Heart left ventricle (tissue), 16 donors: Measurements from ENCODE around the gene LYPD1. TPM values are rescaled to one million over a fixed set of nuclear protein-coding genes. Genes with fewer than 3 reads are reported as not detected.

ENCODE experiments used
- ATAC-seq, 4 donors: fragments of 200-7000 bp; cut with Tn5 transposase; one replicate each; pipeline ENCODE4 v1.9.1; 2020 to 2022; ENCODE audit warnings: moderate library complexity in 4 of 4, mild to moderate bottlenecking in 3 of 4, moderate number of reproducible peaks in 1 of 4
- DNase-seq, 5 donors: peaks; one replicate each; pipeline ENCODE4 v3.0.0-alpha.2; 2020
- H3K27ac ChIP-seq, 12 donors: fragments of 200-600 bp; sonication (generic) in 4 of 12; one replicate each; pipeline versions ENCODE4 v1.5.0 to v1.8.0; 2016 to 2022; ENCODE audit warnings: mild to moderate bottlenecking in 2 of 12
- H3K27me3 ChIP-seq, 9 donors: fragments of 200-600 bp; sonication (generic) in 2 of 9; one replicate each; pipeline versions ENCODE4 v1.5.1 to v1.8.0; 2016 to 2022; ENCODE audit warnings: mild to moderate bottlenecking in 3 of 9
- H3K36me3 ChIP-seq, 9 donors: fragments of 200-600 bp; sonication (generic) in 2 of 9; one replicate each; pipeline versions ENCODE4 v1.5.0 to v1.8.0; 2018 to 2022; ENCODE audit warnings: mild to moderate bottlenecking in 2 of 9
- H3K4me1 ChIP-seq, 12 donors: fragments of 200-600 bp; sonication (generic) in 4 of 12; one replicate each; pipeline versions ENCODE4 v1.5.0 to v1.8.0; 2016 to 2022; ENCODE audit warnings: mild to moderate bottlenecking in 3 of 12
- H3K4me3 ChIP-seq, 12 donors: fragments of 200-600 bp; sonication (generic) in 4 of 12; one replicate each; pipeline versions ENCODE4 v1.5.0 to v1.8.0; 2017 to 2022; ENCODE audit warnings: mild to moderate bottlenecking in 9 of 12, moderate library complexity in 4 of 12
- H3K9me3 ChIP-seq, 12 donors: fragments of 200-600 bp; sonication (generic) in 4 of 12; one replicate each; pipeline versions ENCODE4 v1.5.0 to v1.8.0; 2016 to 2022; ENCODE audit warnings: mild to moderate bottlenecking in 1 of 12
- CTCF ChIP-seq, 12 donors: fragments of 200-600 bp; sonication (generic) in 4 of 12; IDR thresholded peaks; one replicate each; pipeline versions ENCODE4 v1.5.0 to v1.8.0; 2018 to 2022; ENCODE audit warnings: antibody characterized with exemption in 12 of 12, mild to moderate bottlenecking in 5 of 12
- POLR2A ChIP-seq, 2 donors: fragments of 450-650 bp; IDR thresholded peaks; one replicate each; pipeline ENCODE4 v1.6.1; 2017; ENCODE audit warnings: antibody characterized with exemption in 2 of 2, mild to moderate bottlenecking in 2 of 2, moderate library complexity in 2 of 2
- WGBS, 4 donors: extraction: QIAGEN DNeasy Blood & Tissue Kit in 2 of 4; methylation state at CpG; one replicate each; pipeline versions ENCODE4 v1.1.5 to v1.1.7; 2013 to 2018; 5-methylcytosine and 5-hydroxymethylcytosine counted together
- intact Hi-C, 10 donors: fragments of 100-400 bp; cut with DNase I; formaldehyde crosslinking; loops; one replicate each; pipeline versions ENCODE4 v1.11.1 to v1.14.2; 2022
- polyA plus RNA-seq, 2 donors: library from polyadenylated mRNA; stranded (reverse); fragments of 200-250 nt; gene quantifications; one replicate each; pipeline ENCODE4 v1.2.3, GENCODE V29; 2013
- total RNA-seq, 9 donors: library from RNA; depleted of rRNA in 2 of 9; stranded (reverse); fragments of >200 nt in 2 of 9; fragmentation: NEBNext Ultra II Directional in 3 of 9; extraction: Animal tissue kit (Norgen Biotek cat#: 25700) in 3 of 9; gene quantifications; one replicate each; pipeline versions ENCODE4 v1.1.0 to v1.2.4, GENCODE V29; 2016 to 2023
- donor health status: ischemic (EF 13 %, LVEDD 7.1; RV severe dilation, severe dysfunction).
- donor health status: healthy with polysubstance abuse.
- donor health status: DM: no; HTN: yes; CAD: no.
- donor health status: DM: no; HTN: no; CAD: no.
- donor health status: ischemic (EF 25% LVEDD 6.9; RV normal size, moderate dysfunction).
- donor health status: ischemic (EF 25% LVEDD 5.7; RV mildly dilated, moderate dysfunction).
- donor health status: healthy.
- donor health status: DM: yes; HTN: yes; CAD: no.
- donor health status: ischemic (EF 35%, LVEDD 5.7; RV mildly dilated, moderate dysfunction).
- donor health status: nonischemic (EF 11% LVEDD 7.7; RV severe dilation, severe dysfunction).
- donor health status: DM: yes; HTN: yes; CAD: no.
- donor health status: PGD.
- donor health status: ischemic (EF 29% LVEDD 5.4; RV normal size, mild dysfunction).
- donor health status: nonischemic (EF 23%, LVEDD 6.1; RV moderate dilation, normal function).

The LYPD1 gene
- total and polyA plus RNA-seq, 11 donors, result 0.15 to 1.8 (median 0.34) TPM; not detected in 3

GRCh38 chr2:132656266-132656975, 13.6 kb downstream of the LYPD1 start:
- H3K36me3 ChIP-seq, result no peaks in the 10 kb centered on the region
- DNase-seq (no peak), ATAC-seq (no peak)
- no peaks in the 10 kb centered on the region for H3K9me3 ChIP-seq
- H3K4me3 ChIP-seq, result no peak overlapping the region
- 59 to 74% (median 66%) methylated on average over 7 of the region's 7 CpGs for WGBS, 4 donors
- TF ChIP-seq POLR2A (IDR thresholded peaks at IDR 0.05), result no peak
- no peak for TF ChIP-seq CTCF (IDR thresholded peaks at IDR 0.05)
- H3K27ac ChIP-seq, result no peak overlapping the region
- peaks cover 0 to 6% (median 0%) of the 10 kb centered on the region in 9 donors for H3K27me3 ChIP-seq
- no peaks in the 10 kb centered on the region for H3K4me1 ChIP-seq
- intact Hi-C loops, result loop anchor here in 4 of 10 donors (10.0 kb wide), 3 partner anchors 508 to 1188 kb away; no protein-coding TSS in a partner anchor

- Histone ChIP-seq H3K4me3 (no peak overlapping the region), H3K36me3 (no peaks in the 10 kb centered on the region), H3K4me1 (no peaks in the 10 kb centered on the region), H3K27me3 (no peaks in the 10 kb centered on the region), H3K9me3 (no peaks in the 10 kb centered on the region), H3K27ac (no peak overlapping the region)
- intact Hi-C loops, result loop anchor here in 4 of 10 donors (10.0 kb wide), 3 partner anchors 510 to 1190 kb away; no protein-coding TSS in a partner anchor
- no peak for TF ChIP-seq CTCF (IDR thresholded peaks at IDR 0.05)
- no peak for DNase-seq
- WGBS, 4 donors, result 91 to 95% (median 93%) methylated on average over 7 of the region's 7 CpGs
- ATAC-seq, result no peak
These were observed 15.0 kb downstream of the LYPD1 start for GRCh38 chr2:132654968-132655367.

- no peaks in the 10 kb centered on the region for H3K4me1 ChIP-seq
- intact Hi-C loops, result loop anchor here in 4 of 10 donors (10.0 kb wide), 3 partner anchors 510 to 1190 kb away; no protein-coding TSS in a partner anchor
- ATAC-seq, result no peak
These were observed 15.7 kb downstream of the LYPD1 start for GRCh38 chr2:132654335-132654734.

More at GRCh38 chr2:132654335-132654734, 15.7 kb downstream of the LYPD1 start:
- no peaks in the 10 kb centered on the region for H3K9me3 ChIP-seq
- no peak overlapping the region for H3K27ac ChIP-seq
- H3K4me3 ChIP-seq, result no peak overlapping the region
- no peaks in the 10 kb centered on the region for H3K36me3 ChIP-seq
- DNase-seq, result no peak
- no peak for TF ChIP-seq CTCF (IDR thresholded peaks at IDR 0.05)
- no peak for TF ChIP-seq POLR2A (IDR thresholded peaks at IDR 0.05)
- 66 to 81% (median 74%) methylated on average over 4 of the region's 4 CpGs for WGBS, 4 donors
- no peaks in the 10 kb centered on the region for H3K27me3 ChIP-seq
